ENCODE data around the gene DNAAF5.

DNAAF5 gene

GRCh38 chr7:761631-762030, 35.1 kb downstream of the DNAAF5 start:
- TF ChIP-seq CTCF (IDR thresholded peaks at IDR 0.05; ENCODE audit: low read depth, low read length, missing control alignments) = no peak
- DNase-seq (ENCODE audit: low read depth) = no peak
- H3K4me3 ChIP-seq (ENCODE audit: low read depth, low read length) = no peak overlapping the region

GRCh38 chr7:762885-763284, 36.4 kb downstream of the DNAAF5 start:
- DNase-seq (ENCODE audit: low read depth) = no peak
- no peak overlapping the region for H3K4me3 ChIP-seq (ENCODE audit: low read depth, low read length)
- no peak for TF ChIP-seq CTCF (IDR thresholded peaks at IDR 0.05; ENCODE audit: low read depth, low read length, missing control alignments)

GRCh38 chr7:763762-764161, 37.3 kb downstream of the DNAAF5 start:
- no peak overlapping the region for H3K4me3 ChIP-seq (ENCODE audit: low read depth, low read length)
- no peak for DNase-seq (ENCODE audit: low read depth)
- TF ChIP-seq CTCF (IDR thresholded peaks at IDR 0.05; ENCODE audit: low read depth, low read length, missing control alignments) = no peak

DNA sequence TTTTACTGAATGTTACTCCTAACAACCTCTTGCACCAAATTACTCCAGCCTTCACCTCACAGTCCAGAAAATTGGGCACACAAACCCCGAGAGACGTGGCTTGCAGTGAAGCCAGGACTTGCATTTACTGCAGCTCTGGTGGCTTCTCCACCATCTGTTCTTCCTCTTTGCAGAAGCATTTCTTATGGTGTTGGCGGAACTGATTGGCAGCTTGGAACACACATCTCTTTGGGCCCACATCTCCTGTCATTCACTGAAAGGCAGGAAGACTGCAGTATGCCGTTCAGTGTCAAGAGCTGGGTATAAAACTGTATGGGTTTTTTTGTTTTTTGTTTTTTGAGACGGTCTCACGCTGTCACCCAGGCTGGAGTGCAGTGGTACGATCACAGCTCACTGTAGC, 38.9 kb downstream of the DNAAF5 start:
- TF ChIP-seq CTCF (IDR thresholded peaks at IDR 0.05; ENCODE audit: low read depth, low read length, missing control alignments) = no peak
- H3K4me3 ChIP-seq (ENCODE audit: low read depth, low read length) = no peak overlapping the region
- no peak for DNase-seq (ENCODE audit: low read depth)

- no peak for TF ChIP-seq CTCF (IDR thresholded peaks at IDR 0.05; ENCODE audit: low read depth, low read length, missing control alignments)
- H3K4me3 ChIP-seq (ENCODE audit: low read depth, low read length) = no peak overlapping the region
- DNase-seq (ENCODE audit: low read depth) = no peak
Measured at GRCh38 chr7:767580-767940, 41.1 kb downstream of the DNAAF5 start.

- no peak for DNase-seq (ENCODE audit: low read depth)
- H3K4me3 ChIP-seq (ENCODE audit: low read depth, low read length) = no peak overlapping the region
- no peak for TF ChIP-seq CTCF (IDR thresholded peaks at IDR 0.05; ENCODE audit: low read depth, low read length, missing control alignments)
Measured at GRCh38 chr7:767941-768731, 41.6 kb downstream of the DNAAF5 start.

DNA sequence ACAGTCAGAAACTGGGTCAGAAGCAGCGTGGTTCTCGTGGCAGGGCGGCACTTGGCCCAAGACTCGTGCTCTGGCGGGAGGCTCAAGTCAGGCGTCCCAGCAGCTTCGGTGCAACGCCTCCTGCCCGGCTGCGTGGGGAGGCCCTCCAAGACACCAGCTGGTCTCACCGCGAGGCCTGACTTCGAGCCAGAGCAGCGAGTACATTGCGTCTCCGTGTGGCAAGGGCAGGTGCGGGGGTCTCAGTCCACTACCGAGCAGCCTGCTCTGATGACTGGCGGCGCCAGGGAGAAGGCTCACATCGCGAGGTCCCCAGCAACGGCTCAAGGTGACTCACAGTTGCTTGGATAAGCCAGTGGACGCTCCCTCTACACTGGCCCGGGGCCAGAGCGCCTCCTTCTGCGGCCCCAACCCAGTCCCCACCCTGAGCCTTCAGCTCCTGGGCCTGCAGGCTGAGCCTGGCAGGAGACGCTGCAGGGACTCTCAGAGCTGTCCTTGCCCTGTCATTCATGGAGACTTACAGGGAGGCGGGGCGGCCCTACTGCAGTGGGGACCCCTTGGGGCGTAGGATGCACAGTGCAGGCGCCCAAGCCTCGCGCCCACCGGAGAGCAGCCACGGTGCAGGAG, 42.5 kb downstream of the DNAAF5 start:
- DNase-seq (ENCODE audit: low read depth) = no peak
- TF ChIP-seq CTCF (IDR thresholded peaks at IDR 0.05; ENCODE audit: low read depth, low read length, missing control alignments) = no peak
- no peak overlapping the region for H3K4me3 ChIP-seq (ENCODE audit: low read depth, low read length)
